HG02981 (cell line): Measurements from ENCODE around the gene STRBP.
"Not testable (repeated sequence)": the region's sequence is repeated elsewhere in the genome, so short reads cannot be mapped to it uniquely, and the experiment has no call there.

Experiments
- ATAC-seq: cut with Tn5 transposase; IDR thresholded peaks from one replicate; pipeline ENCODE4 v1.9.1; 2021; ENCODE audit warnings: mild to moderate bottlenecking, moderate library complexity; ENCODE audit not compliant: unreplicated experiment

The STRBP gene

GRCh38 chr9:123283455-123283854 lies 15.1 kb upstream of the STRBP start:
- ATAC-seq = no peak

GRCh38 chr9:123283048-123283408 lies 14.6 kb upstream of the STRBP start:
- no peak for ATAC-seq

GRCh38 chr9:123282362-123283047 lies 14.1 kb upstream of the STRBP start:
- no peak for ATAC-seq

- ATAC-seq = no peak
Observed at GRCh38 chr9:123281659-123282350, 13.4 kb upstream of the STRBP start.

- ATAC-seq = not testable (repeated sequence)
Observed at GRCh38 chr9:123278879-123279493, 10.6 kb upstream of the STRBP start.

- ATAC-seq = no peak
Observed at GRCh38 chr9:123278361-123278760, 10.0 kb upstream of the STRBP start.

GRCh38 chr9:123276551-123276950 lies 8.2 kb upstream of the STRBP start:
- ATAC-seq = no peak

- not testable (repeated sequence) for ATAC-seq
Observed at GRCh38 chr9:123271133-123271532, 2.7 kb upstream of the STRBP start.

GRCh38 chr9:123269281-123269680 lies 895 bp upstream of the STRBP start:
- no peak for ATAC-seq

GRCh38 chr9:123268199-123268464 lies 254 bp downstream of the STRBP start:
- ATAC-seq = peak; percentile 17

GRCh38 chr9:123267481-123268198 lies 746 bp downstream of the STRBP start:
- ATAC-seq = no peak

GRCh38 chr9:123266655-123267399 lies 1.6 kb downstream of the STRBP start:
- ATAC-seq = no peak

GRCh38 chr9:123265833-123266232 lies 2.6 kb downstream of the STRBP start:
- no peak for ATAC-seq

GRCh38 chr9:123263227-123263626 lies 5.2 kb downstream of the STRBP start:
- no peak for ATAC-seq

GRCh38 chr9:123262338-123262737 lies 6.0 kb downstream of the STRBP start:
- no peak for ATAC-seq

GRCh38 chr9:123261006-123261677 lies 7.2 kb downstream of the STRBP start:
- no peak for ATAC-seq

- ATAC-seq = no peak
Observed at GRCh38 chr9:123260340-123260739, 8.0 kb downstream of the STRBP start.

GRCh38 chr9:123257276-123257675 lies 11.1 kb downstream of the STRBP start:
- no peak for ATAC-seq

- ATAC-seq = no peak
Observed at GRCh38 chr9:123255718-123256117, 12.7 kb downstream of the STRBP start.

GRCh38 chr9:123253204-123253603 lies 15.2 kb downstream of the STRBP start:
- no peak for ATAC-seq

GRCh38 chr9:123251741-123252140 lies 16.6 kb downstream of the STRBP start:
- no peak for ATAC-seq
